Activated CD4-positive, alpha-beta T cell treated with anti-CD3 and anti-CD28 coated beads, Interleukin-2, amount 10 ng/mL, durations not matched to agents 24 days and 14 days (primary cell): ENCODE measurements around the gene CA9. TPM values are rescaled to one million over a fixed set of nuclear protein-coding genes. Genes with fewer than 3 reads are reported as not detected.

Source experiments
- DNase-seq: peaks from one replicate; pipeline ENCODE4 v3.0.0; 2022
- H3K27ac Mint-ChIP-seq: one replicate; pipeline ENCODE4 v1.8.0; 2022; ENCODE audit warnings: mild to moderate bottlenecking, mixed read lengths
- H3K27me3 Mint-ChIP-seq: one replicate; pipeline ENCODE4 v1.8.0; 2022; ENCODE audit warnings: mixed read lengths
- H3K36me3 Mint-ChIP-seq: one replicate; pipeline ENCODE4 v1.8.0; 2022; ENCODE audit warnings: low read depth, mild to moderate bottlenecking, mixed read lengths
- H3K4me1 Mint-ChIP-seq: one replicate; pipeline ENCODE4 v1.8.0; 2021; ENCODE audit warnings: mixed read lengths
- H3K4me3 Mint-ChIP-seq: one replicate; pipeline ENCODE4 v1.8.0; 2022; ENCODE audit warnings: mild to moderate bottlenecking, moderate library complexity, mixed read lengths
- H3K9me3 Mint-ChIP-seq: one replicate; pipeline ENCODE4 v1.8.0; 2021; ENCODE audit warnings: mixed read lengths
- intact Hi-C: fragments of 100-400 bp; cut with micrococcal nuclease; formaldehyde crosslinking; loops from one replicate; pipeline ENCODE4 v1.15.1; 2023
- total RNA-seq: library from RNA; stranded (reverse); gene quantifications from 2 replicates; pipeline ENCODE4 v1.2.3, GENCODE V29; 2022

Gene CA9
- total RNA-seq, 1 donor from 2014 or later: 0.82 TPM

DNA sequence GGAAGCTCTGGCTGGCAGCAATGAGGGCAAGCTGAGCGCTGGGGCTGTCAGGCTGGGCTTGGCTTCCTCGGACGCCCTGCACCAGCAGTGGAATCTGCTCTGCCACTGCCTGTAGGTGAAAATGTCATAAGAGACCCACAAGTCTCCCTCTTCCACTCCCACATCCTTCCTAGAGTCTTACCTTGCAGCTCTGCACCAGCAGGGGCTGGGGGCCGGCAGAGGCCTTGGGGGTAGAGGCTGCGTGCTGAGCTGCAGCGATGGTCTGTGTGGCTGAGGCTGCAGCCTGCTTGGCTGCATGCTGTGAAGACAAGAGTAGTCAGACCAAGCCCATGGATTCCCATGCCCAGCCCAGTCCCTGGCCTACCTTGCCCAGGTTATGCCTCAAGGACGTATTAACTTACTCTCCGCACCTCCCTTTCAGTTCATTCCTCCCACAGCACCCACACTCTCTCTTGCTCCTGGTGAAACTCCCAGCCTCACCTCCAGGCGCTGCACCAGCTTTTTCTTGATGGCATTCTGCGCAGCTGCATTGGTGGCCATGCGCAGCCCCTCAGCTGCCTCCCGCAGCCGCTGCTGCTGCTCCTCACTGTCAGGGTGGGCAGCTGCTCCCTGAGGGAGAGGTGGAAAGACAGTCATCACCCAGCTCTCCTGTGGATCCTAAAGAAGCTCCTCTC, 41.0 kb downstream of the CA9 start:
- intact Hi-C loops: no loop called here
- Mint-ChIP-seq H3K4me3 (no peak overlapping the region), H3K9me3 (no peaks in the 10 kb centered on the region), H3K36me3 (peaks cover 83% of the 10 kb centered on the region), H3K27ac (no peak overlapping the region), H3K4me1 (peaks cover 4% of the 10 kb centered on the region), H3K27me3 (no peaks in the 10 kb centered on the region)
- DNase-seq: no peak

DNA sequence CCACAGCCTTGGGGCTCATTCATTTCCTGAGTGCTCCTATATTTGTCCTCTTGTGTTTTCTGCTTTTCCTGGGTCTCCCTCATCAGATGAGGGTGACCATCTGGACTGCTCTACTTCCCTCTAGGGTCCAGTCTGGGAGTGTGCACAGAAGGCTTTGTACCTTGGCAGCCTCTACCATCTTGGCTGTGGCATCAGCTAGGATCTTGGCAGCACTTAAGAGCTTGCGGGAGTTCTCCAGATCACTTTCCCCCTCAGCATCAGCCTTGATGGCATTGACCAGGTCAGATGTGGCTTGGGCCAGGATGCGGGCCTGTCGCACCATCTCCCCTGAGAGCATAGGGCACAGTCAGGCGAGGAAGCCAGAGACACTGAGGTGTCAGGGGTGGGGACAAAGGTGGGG, 42.5 kb downstream of the CA9 start:
- H3K4me3 Mint-ChIP-seq: no peak overlapping the region
- H3K27me3 Mint-ChIP-seq: no peaks in the 10 kb centered on the region
- intact Hi-C loops: no loop called here
- no peak for DNase-seq
- no peak overlapping the region for H3K27ac Mint-ChIP-seq
- H3K36me3 Mint-ChIP-seq: peaks cover 84% of the 10 kb centered on the region
- no peaks in the 10 kb centered on the region for H3K9me3 Mint-ChIP-seq
- peaks cover 4% of the 10 kb centered on the region for H3K4me1 Mint-ChIP-seq

DNA sequence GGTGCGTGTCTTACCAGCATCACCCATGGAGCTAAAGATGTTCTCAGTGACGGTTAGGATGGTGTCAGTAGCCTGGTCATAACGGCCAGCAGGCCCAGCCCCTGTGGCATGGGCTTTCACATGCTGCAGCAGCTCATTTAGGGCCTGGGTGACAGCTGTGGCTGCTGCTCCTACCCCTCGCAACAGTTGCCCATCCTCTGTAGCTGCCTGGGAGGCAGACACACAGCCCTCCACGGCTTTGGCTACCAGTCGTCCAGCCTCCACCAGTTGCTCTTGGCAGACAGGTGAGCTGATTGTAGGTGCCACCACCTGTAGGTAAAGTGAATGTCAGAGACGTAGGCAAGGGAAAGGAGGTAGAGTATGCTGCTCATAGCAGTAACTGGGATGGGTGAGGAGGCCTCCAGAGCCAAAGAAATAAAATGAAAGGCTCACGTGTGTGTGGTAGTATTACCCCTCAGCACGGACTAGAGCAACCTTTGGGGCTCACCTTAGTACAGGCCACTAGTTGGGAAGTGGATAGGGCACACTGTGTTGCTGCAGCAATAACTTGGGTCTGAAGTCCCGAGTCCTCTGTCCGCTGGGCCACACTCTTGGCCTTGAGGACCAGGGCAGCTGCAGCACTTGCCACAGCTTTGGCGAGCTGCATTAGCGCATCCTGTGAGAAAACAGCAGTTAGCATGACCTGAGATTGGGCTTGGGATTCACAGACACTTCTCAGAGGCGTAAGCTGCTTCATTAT, 43.6 kb downstream of the CA9 start:
- H3K4me3 Mint-ChIP-seq: no peak overlapping the region
- intact Hi-C loops: no loop called here
- no peaks in the 10 kb centered on the region for H3K9me3 Mint-ChIP-seq
- DNase-seq: no peak
- no peak overlapping the region for H3K27ac Mint-ChIP-seq
- H3K36me3 Mint-ChIP-seq: peaks cover 84% of the 10 kb centered on the region
- peaks cover 3% of the 10 kb centered on the region for H3K4me1 Mint-ChIP-seq
- H3K27me3 Mint-ChIP-seq: no peaks in the 10 kb centered on the region

DNA sequence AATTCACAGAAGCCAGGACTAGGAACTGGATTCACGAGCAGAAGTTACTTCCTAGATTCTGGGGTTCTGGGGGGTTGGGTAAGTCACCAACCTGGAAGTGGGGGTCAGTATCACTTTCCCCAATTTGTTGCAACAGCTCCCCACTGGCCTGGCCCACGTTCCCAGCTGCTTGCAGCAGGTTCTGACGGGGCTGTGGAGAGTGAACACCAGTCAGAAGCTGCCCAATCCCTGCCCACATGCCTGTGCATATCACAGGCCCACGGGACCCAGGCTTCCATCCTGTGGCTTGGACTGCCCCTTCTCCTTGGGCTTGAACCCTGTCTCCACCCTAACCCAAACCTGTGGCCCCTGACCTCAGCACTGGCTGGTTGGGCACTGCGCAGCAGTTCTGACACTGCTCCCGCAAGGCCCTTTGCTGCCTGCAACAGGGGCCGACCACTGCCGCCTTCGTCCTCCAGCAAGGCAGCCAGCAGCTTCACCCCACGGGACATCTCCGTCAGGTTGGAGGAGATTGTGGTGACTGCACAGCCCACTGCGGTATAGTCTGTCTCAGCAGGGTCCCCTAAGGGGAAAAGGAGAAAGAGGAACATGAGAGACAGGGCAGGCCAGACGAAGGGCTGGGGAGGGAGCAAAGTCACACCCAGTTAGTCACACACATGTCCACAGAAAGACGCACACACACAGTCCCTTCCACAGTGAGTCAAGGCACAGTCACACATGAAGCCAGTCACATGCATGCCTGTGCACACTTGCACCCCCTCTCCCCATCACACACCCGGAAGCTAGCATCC, 45.2 kb downstream of the CA9 start:
- no peak for DNase-seq
- Mint-ChIP-seq H3K27me3 (no peaks in the 10 kb centered on the region), H3K4me1 (peaks cover 3% of the 10 kb centered on the region), H3K4me3 (no peak overlapping the region), H3K9me3 (no peaks in the 10 kb centered on the region), H3K27ac (no peak overlapping the region), H3K36me3 (peaks cover 85% of the 10 kb centered on the region)
- intact Hi-C loops: no loop called here

DNA sequence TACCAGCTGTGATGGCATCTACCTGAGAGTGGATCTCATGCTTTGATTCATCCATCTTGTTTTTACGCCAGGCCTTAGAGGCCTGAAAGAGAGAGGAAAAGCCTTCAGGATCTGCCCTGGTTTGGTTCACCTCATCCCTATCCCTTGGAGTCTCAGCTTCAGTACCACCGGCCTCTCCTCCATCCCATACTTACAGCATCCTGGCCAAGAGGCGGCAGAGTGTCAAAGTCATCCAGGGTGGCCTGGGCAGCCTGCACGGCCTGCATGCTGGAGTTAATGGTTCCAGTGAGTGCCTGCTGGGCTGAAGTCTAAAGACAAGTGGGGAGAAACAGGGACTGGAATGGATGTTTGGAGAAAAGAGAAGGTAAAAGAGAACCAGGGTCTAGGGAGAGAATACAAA, 45.8 kb downstream of the CA9 start:
- Mint-ChIP-seq H3K4me1 (peaks cover 3% of the 10 kb centered on the region), H3K27ac (no peak overlapping the region), H3K36me3 (peaks cover 84% of the 10 kb centered on the region), H3K4me3 (no peak overlapping the region), H3K27me3 (no peaks in the 10 kb centered on the region), H3K9me3 (no peaks in the 10 kb centered on the region)
- no peak for DNase-seq
- intact Hi-C loops: no loop called here

DNA sequence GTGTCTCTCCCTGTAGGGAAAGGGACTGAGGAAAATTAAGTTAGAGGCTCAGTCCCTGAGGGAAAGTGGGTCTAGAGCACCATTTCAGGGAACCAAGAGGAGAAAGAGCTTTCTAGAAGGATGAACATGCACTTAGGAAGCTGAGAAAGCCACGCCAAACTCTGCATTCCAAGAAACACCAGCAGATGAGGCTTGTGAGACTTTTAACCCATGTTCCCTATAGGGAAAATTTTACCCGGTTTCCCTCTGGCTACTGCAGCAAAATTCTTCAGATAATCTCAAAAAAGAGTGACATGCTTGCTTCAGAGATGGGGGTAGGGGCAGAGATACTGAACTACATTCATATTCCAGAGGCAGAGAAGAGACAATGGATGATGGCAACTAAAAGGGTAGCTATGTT, 49.7 kb downstream of the CA9 start:
- intact Hi-C loops: no loop called here
- H3K4me1 Mint-ChIP-seq: peaks cover 8% of the 10 kb centered on the region
- no peak overlapping the region for H3K4me3 Mint-ChIP-seq
- H3K36me3 Mint-ChIP-seq: peaks cover 64% of the 10 kb centered on the region
- no peak overlapping the region for H3K27ac Mint-ChIP-seq
- no peaks in the 10 kb centered on the region for H3K27me3 Mint-ChIP-seq
- H3K9me3 Mint-ChIP-seq: no peaks in the 10 kb centered on the region
- no peak for DNase-seq

DNA sequence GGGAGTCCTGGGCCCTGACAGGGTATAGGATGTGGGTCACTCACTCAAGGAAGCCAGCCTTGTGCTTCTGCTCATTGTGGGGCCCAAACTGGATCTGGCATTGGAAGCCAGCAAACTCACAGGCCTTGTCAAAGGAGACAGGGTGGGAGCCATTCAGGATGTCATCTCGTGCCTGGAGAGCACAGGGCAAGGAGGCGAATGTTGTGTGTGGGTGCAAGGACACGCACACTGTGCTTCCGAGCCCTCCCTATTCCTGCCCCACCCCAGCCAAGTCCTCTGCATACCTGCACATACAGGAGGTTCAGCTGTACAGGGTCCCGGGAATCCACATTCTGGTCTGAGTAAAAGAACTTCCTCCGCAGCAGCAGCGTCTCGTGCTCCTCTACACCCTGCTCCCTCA, 50.2 kb downstream of the CA9 start:
- H3K9me3 Mint-ChIP-seq: no peaks in the 10 kb centered on the region
- DNase-seq: no peak
- H3K27ac Mint-ChIP-seq: no peak overlapping the region
- intact Hi-C loops: no loop called here
- no peaks in the 10 kb centered on the region for H3K27me3 Mint-ChIP-seq
- peaks cover 62% of the 10 kb centered on the region for H3K36me3 Mint-ChIP-seq
- H3K4me1 Mint-ChIP-seq: peaks cover 8% of the 10 kb centered on the region
- H3K4me3 Mint-ChIP-seq: no peak overlapping the region

DNA sequence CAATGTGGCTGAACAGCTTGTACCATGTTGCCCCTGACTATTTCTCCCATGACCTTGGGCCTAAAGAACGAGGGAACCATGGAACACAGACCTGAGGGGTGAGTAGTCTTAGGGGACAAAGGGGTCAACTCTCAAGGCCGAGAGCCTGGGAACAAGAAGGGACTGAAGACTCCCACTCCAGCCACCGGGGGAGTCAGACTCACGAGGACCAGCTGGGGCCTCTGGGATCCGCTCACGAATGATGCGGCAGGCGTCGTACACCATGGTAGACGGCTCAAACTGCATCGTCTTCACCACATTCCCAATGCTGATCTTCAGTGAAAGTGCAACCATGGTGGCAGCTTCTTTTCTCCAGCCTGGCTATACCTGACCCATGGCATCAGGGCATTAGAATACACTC, 51.6 kb downstream of the CA9 start:
- no peak for DNase-seq
- Mint-ChIP-seq H3K27me3 (no peaks in the 10 kb centered on the region), H3K36me3 (peaks cover 49% of the 10 kb centered on the region), H3K9me3 (no peaks in the 10 kb centered on the region), H3K4me3 (no peak overlapping the region), H3K27ac (no peak overlapping the region), H3K4me1 (peaks cover 8% of the 10 kb centered on the region)
- intact Hi-C loops: no loop called here

DNA sequence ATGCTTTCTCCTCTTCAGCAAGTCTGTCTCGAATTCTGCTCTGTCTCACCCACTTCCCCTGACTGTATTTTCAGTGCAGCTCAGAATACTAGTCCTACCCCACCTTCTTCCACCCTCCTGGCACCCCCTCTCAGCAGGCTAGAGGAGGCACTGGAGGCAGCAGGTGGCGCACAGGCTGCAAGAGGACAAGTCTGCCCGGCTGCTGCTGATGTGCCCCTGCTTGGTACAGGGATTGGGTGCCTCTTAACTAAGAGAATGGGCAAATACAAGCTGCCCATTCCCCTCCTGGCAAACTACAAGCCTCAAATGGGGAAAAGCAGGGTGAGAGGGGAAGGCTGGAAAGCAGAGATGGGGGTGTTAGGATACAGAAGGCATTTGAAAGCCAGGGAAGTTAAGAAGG, 53.2 kb downstream of the CA9 start:
- peaks cover 11% of the 10 kb centered on the region for H3K4me1 Mint-ChIP-seq
- peak; percentile 75 for DNase-seq
- peaks cover 40% of the 10 kb centered on the region for H3K36me3 Mint-ChIP-seq
- intact Hi-C loops: no loop called here
- no peaks in the 10 kb centered on the region for H3K9me3 Mint-ChIP-seq
- no peak overlapping the region for H3K4me3 Mint-ChIP-seq
- peak overlapping the region; percentile 67 for H3K27ac Mint-ChIP-seq
- H3K27me3 Mint-ChIP-seq: no peaks in the 10 kb centered on the region

DNA sequence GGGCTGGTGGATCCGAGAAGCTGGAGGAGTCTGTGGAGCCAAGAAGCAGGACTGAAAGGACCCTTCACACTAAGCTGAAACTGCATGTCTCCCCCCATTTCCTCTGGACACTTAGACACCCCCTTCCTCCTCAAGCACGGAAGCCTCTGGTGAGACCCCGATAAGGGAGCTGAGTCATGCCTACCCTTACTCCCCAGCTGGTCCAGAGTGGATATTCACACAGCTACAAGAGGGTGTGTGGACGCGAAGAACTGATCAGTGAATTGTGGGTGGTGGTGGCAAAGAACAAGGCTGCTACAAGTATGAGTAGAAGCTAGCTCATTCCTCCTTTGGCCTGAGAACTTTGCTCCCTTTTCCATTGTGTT, 53.9 kb downstream of the CA9 start:
- intact Hi-C loops: loop anchor here (2.0 kb wide), 1 partner anchor 31 kb away; no protein-coding TSS in a partner anchor
- Mint-ChIP-seq H3K4me3 (no peak overlapping the region), H3K27me3 (no peaks in the 10 kb centered on the region), H3K4me1 (peaks cover 11% of the 10 kb centered on the region), H3K36me3 (peaks cover 33% of the 10 kb centered on the region), H3K27ac (no peak overlapping the region), H3K9me3 (no peaks in the 10 kb centered on the region)
- no peak for DNase-seq

DNA sequence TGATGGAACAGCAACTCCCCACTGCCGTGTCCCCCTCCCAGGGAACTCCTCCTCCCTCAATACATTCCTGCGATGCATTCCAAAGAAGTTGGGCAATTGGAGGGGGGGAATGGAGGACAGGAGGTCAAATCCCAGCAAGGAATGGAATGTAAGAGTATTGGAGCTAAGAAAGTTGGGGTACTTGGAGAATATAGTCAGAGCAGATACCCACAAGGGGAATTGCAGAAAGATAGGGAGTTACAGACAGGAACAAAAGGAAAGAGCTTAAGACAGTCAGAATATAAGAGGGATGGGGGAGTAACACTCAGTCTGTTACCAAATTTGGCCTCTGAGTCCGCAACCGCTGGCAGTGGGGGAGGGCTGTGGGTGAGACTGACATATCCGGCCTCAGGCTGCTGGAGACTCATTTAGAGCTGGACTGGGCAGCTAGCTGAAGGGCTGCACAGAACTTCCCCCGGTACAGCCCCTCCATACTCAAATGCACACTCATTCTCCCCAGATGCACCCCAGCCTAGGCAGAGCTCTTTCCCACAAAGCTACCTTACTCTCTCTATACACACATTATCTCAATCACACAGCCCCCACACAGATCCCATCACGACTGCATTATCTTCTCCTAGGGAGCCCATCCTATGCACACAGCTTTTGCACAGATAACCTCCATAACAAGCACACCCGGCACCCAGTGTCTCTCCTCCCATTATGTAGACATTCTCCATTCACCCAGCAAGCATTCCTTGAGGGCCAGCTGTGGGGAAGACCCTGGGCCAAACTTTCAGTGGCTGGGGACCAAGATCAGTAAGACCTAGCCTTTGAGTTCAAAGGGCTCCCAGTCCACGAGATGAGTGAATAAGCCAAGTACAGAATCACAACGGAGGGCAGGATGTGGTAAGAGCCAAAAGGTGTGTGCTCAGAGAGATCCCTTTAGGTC, 54.6 kb downstream of the CA9 start:
- Mint-ChIP-seq H3K4me3 (no peak overlapping the region), H3K27me3 (no peaks in the 10 kb centered on the region), H3K27ac (no peak overlapping the region), H3K9me3 (no peaks in the 10 kb centered on the region), H3K36me3 (peaks cover 29% of the 10 kb centered on the region), H3K4me1 (peaks cover 16% of the 10 kb centered on the region)
- intact Hi-C loops: loop anchor here (2.0 kb wide), 1 partner anchor 32 kb away; no protein-coding TSS in a partner anchor
- peak; percentile 82 for DNase-seq

DNA sequence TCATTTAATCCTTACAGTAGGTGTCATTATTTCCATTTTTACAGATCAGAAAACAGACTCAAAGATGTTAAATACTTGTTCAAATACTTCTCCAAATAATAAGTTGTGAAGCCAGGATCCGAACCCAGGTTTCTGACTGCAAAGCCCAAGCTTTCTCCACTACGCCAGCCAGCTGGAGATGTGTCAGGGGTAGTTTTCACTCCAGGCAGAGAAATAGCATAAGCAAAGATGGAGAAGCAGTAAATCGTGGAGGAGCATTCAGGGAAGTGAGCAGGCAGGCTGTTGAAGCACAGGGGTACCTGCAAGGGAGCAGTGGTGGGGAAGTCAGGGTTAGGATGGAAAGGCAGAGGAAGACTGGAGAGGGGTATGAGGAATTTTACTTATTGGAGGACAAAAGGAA, 55.4 kb downstream of the CA9 start:
- intact Hi-C loops: loop anchor here (2.0 kb wide), 1 partner anchor 32 kb away; no protein-coding TSS in a partner anchor
- H3K9me3 Mint-ChIP-seq: no peaks in the 10 kb centered on the region
- no peak overlapping the region for H3K4me3 Mint-ChIP-seq
- H3K4me1 Mint-ChIP-seq: peaks cover 19% of the 10 kb centered on the region
- H3K36me3 Mint-ChIP-seq: peaks cover 23% of the 10 kb centered on the region
- H3K27me3 Mint-ChIP-seq: no peaks in the 10 kb centered on the region
- peak; percentile 63 for DNase-seq
- H3K27ac Mint-ChIP-seq: no peak overlapping the region
